ENCODE measurements around the gene MOB3C.

The MOB3C gene

DNA sequence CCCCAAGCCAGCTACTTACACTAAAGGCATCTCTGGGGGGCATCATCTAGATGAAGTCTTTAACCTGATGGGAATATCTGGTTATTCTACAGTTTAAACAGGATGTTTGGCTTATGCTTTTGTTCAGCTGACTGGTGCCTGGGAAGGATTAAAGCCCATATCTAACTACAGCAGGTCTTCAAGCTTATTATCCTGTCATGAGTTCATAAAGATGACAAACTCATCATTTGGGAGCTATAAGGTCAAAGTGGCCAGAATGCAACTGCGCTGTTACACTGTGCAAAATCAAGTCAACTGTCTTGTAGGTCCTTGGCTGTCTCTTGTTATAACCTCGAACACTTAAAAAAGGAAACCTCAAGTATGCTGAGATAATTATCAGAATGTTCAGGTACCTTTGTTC, 18.6 kb upstream of the MOB3C start:
- H3K79me1 ChIP-seq (ENCODE audit: low read depth, low read length), result no peaks in the 10 kb centered on the region
- H2BK12ac ChIP-seq (ENCODE audit: low read length), result no peak overlapping the region
- no peak overlapping the region for H2BK15ac ChIP-seq (ENCODE audit: low read length)
- no peak overlapping the region for H3K14ac ChIP-seq (ENCODE audit: low read length)
- H3K18ac ChIP-seq (ENCODE audit: low read length), result no peak overlapping the region
- DNase-seq (ENCODE audit: low spot score), result no peak
- no peaks in the 10 kb centered on the region for H3K9me3 ChIP-seq (replicated peaks in 1 of 2; ENCODE audit: control insufficient read depth in 2 of 2, insufficient read depth in 1 of 2, low read depth in 1 of 2, low read length in 2 of 2)
- H2BK5ac ChIP-seq (ENCODE audit: low read length), result no peak overlapping the region
- no CpG with 5 or more reads among the region's 2 CpGs for WGBS, 2 donors (ENCODE audit: extremely low coverage in 2 of 2, insufficient read length in 2 of 2, insufficient replicate concordance in 1 of 2)
- no peak overlapping the region for H2AK5ac ChIP-seq (ENCODE audit: low read depth, low read length)
- H3K23ac ChIP-seq (ENCODE audit: low read depth, low read length, poor library complexity), result no peak overlapping the region
- no peak overlapping the region for H2AFZ ChIP-seq (ENCODE audit: low read length)
- no peak overlapping the region for H4K91ac ChIP-seq (ENCODE audit: low read depth, low read length, poor library complexity)
- no peaks in the 10 kb centered on the region for H3K27me3 ChIP-seq (ENCODE audit: control insufficient read depth in 3 of 3, insufficient read depth in 3 of 3, low read depth in 1 of 3, low read length in 3 of 3)
- H3K4me3 ChIP-seq (ENCODE audit: low read length in 2 of 2), result no peak overlapping the region
- H4K8ac ChIP-seq (ENCODE audit: low read depth, low read length), result no peak overlapping the region
- H3K4me1 ChIP-seq (ENCODE audit: control insufficient read depth in 2 of 2, insufficient read depth in 1 of 2, low read depth in 1 of 2, low read length in 2 of 2), result no peaks in the 10 kb centered on the region
- H3K9ac ChIP-seq (ENCODE audit: low read depth, low read length, poor library complexity), result no peak overlapping the region
- H3K27ac ChIP-seq (replicated peaks; ENCODE audit: low read length), result no peak overlapping the region
- no peak overlapping the region for H3K4ac ChIP-seq (ENCODE audit: low read length)
- H3K36me3 ChIP-seq (replicated peaks in 1 of 2; ENCODE audit: control insufficient read depth in 2 of 2, insufficient read depth in 2 of 2, low read length in 2 of 2), result peaks cover 16 to 79% of the 10 kb centered on the region in 2 donors
- H2BK120ac ChIP-seq (ENCODE audit: low read depth, low read length), result no peak overlapping the region
- H3K4me2 ChIP-seq (ENCODE audit: insufficient read depth, low read length, poor library complexity, severe bottlenecking), result no peak overlapping the region

DNA sequence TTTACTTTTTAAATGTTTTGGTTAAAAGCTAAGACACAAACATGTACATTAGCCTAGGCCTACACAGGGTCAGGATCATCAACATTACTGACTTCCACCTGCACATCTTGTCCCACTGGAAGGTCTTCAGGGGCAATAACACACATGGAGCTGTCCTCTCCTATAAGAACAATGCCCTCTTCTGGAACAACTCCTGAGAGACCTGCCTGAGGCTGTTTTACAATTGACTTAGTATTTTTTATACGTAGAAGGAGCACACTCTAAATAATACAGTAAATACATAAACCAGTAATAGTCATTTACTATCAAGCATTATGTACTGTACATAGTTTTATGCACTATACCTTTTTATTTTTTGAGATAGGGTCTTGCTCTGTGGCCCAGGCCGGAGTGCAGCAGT, 14.1 kb upstream of the MOB3C start:
- no peak overlapping the region for H3K18ac ChIP-seq (ENCODE audit: low read length)
- H3K4me2 ChIP-seq (ENCODE audit: insufficient read depth, low read length, poor library complexity, severe bottlenecking), result no peak overlapping the region
- H3K14ac ChIP-seq (ENCODE audit: low read length), result no peak overlapping the region
- peaks cover 15 to 56% of the 10 kb centered on the region in 2 donors for H3K36me3 ChIP-seq (replicated peaks in 1 of 2; ENCODE audit: control insufficient read depth in 2 of 2, insufficient read depth in 2 of 2, low read length in 2 of 2)
- H2BK12ac ChIP-seq (ENCODE audit: low read length), result no peak overlapping the region
- no peak overlapping the region for H3K23ac ChIP-seq (ENCODE audit: low read depth, low read length, poor library complexity)
- no peak overlapping the region for H2AK5ac ChIP-seq (ENCODE audit: low read depth, low read length)
- no peak for DNase-seq (ENCODE audit: low spot score)
- no peak overlapping the region for H2BK15ac ChIP-seq (ENCODE audit: low read length)
- no peak overlapping the region for H2BK120ac ChIP-seq (ENCODE audit: low read depth, low read length)
- H3K9me3 ChIP-seq (replicated peaks in 1 of 2; ENCODE audit: control insufficient read depth in 2 of 2, insufficient read depth in 1 of 2, low read depth in 1 of 2, low read length in 2 of 2), result no peaks in the 10 kb centered on the region
- WGBS, 2 donors (ENCODE audit: extremely low coverage in 2 of 2, insufficient read length in 2 of 2, insufficient replicate concordance in 1 of 2), result no CpG with 5 or more reads among the region's 2 CpGs
- H3K27ac ChIP-seq (replicated peaks; ENCODE audit: low read length), result no peak overlapping the region
- no peak overlapping the region for H3K4ac ChIP-seq (ENCODE audit: low read length)
- no peaks in the 10 kb centered on the region for H3K27me3 ChIP-seq (ENCODE audit: control insufficient read depth in 3 of 3, insufficient read depth in 3 of 3, low read depth in 1 of 3, low read length in 3 of 3)
- H3K9ac ChIP-seq (ENCODE audit: low read depth, low read length, poor library complexity), result no peak overlapping the region
- no peak overlapping the region for H3K4me3 ChIP-seq (ENCODE audit: low read length in 2 of 2)
- no peaks in the 10 kb centered on the region for H3K79me1 ChIP-seq (ENCODE audit: low read depth, low read length)
- H4K8ac ChIP-seq (ENCODE audit: low read depth, low read length), result no peak overlapping the region
- H2AFZ ChIP-seq (ENCODE audit: low read length), result no peak overlapping the region
- H2BK5ac ChIP-seq (ENCODE audit: low read length), result no peak overlapping the region
- H3K4me1 ChIP-seq (ENCODE audit: control insufficient read depth in 2 of 2, insufficient read depth in 1 of 2, low read depth in 1 of 2, low read length in 2 of 2), result no peaks in the 10 kb centered on the region
- H4K91ac ChIP-seq (ENCODE audit: low read depth, low read length, poor library complexity), result no peak overlapping the region

DNA sequence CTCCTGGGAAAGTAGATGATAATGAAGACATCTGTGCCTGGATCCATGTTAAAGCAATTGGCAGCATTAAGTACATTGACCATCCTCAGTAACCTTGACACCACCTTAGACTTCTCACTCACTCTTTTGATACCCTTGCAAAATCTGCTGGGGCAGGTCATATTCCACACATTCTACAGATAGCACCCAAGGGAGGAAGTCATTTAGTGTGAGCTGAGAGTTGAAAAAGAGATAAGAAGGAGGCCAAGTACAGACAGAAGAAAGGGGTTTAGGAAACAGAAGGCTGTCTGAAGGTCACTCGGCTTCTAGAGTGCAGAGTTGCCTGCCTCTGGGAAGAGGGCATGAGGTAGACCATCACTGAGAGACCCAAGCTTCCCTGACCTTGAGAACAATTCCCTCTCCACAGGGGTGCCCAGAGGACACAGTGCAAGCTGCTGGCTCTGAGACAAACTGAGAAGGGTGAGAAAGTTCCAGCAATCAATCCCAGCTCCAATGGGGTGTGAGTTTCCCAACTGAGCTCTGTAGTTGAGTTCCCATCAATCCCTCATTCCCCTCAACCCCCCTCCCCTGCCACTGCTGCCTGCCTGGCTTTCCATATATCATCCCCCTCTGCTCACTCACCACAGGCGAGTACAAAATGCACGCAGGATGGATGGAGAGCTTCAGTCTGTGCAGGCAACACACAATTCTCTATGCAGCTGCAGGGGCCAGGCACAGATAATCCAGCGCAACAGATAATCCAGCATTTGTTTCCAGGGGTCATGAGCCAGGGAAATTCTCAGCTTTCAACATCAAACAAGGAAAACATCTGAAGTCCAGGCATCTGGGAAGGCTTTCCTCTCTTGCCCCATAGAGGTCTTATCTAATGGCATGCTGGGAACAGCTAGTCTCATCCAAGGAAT, 7.4 kb upstream of the MOB3C start:
- H2BK120ac ChIP-seq (ENCODE audit: low read depth, low read length), result no peak overlapping the region
- no peak overlapping the region for H3K9ac ChIP-seq (ENCODE audit: low read depth, low read length, poor library complexity)
- H3K36me3 ChIP-seq (replicated peaks in 1 of 2; ENCODE audit: control insufficient read depth in 2 of 2, insufficient read depth in 2 of 2, low read length in 2 of 2), result no peaks in the 10 kb centered on the region
- no CpG with 5 or more reads among the region's 4 CpGs for WGBS, 2 donors (ENCODE audit: extremely low coverage in 2 of 2, insufficient read length in 2 of 2, insufficient replicate concordance in 1 of 2)
- no peak overlapping the region for H3K14ac ChIP-seq (ENCODE audit: low read length)
- H3K4ac ChIP-seq (ENCODE audit: low read length), result no peak overlapping the region
- H3K9me3 ChIP-seq (replicated peaks in 1 of 2; ENCODE audit: control insufficient read depth in 2 of 2, insufficient read depth in 1 of 2, low read depth in 1 of 2, low read length in 2 of 2), result no peaks in the 10 kb centered on the region
- no peak overlapping the region for H3K27ac ChIP-seq (replicated peaks; ENCODE audit: low read length)
- H3K27me3 ChIP-seq (ENCODE audit: control insufficient read depth in 3 of 3, insufficient read depth in 3 of 3, low read depth in 1 of 3, low read length in 3 of 3), result no peaks in the 10 kb centered on the region
- no peak overlapping the region for H3K18ac ChIP-seq (ENCODE audit: low read length)
- no peak for DNase-seq (ENCODE audit: low spot score)
- no peak overlapping the region for H3K4me2 ChIP-seq (ENCODE audit: insufficient read depth, low read length, poor library complexity, severe bottlenecking)
- no peak overlapping the region for H2BK12ac ChIP-seq (ENCODE audit: low read length)
- H2AK5ac ChIP-seq (ENCODE audit: low read depth, low read length), result no peak overlapping the region
- H2BK15ac ChIP-seq (ENCODE audit: low read length), result no peak overlapping the region
- no peak overlapping the region for H3K23ac ChIP-seq (ENCODE audit: low read depth, low read length, poor library complexity)
- H3K79me1 ChIP-seq (ENCODE audit: low read depth, low read length), result no peaks in the 10 kb centered on the region
- no peak overlapping the region for H4K8ac ChIP-seq (ENCODE audit: low read depth, low read length)
- H3K4me3 ChIP-seq (ENCODE audit: low read length in 2 of 2), result no peak overlapping the region
- peaks cover 2 to 5% of the 10 kb centered on the region in 2 donors for H3K4me1 ChIP-seq (ENCODE audit: control insufficient read depth in 2 of 2, insufficient read depth in 1 of 2, low read depth in 1 of 2, low read length in 2 of 2)
- H4K91ac ChIP-seq (ENCODE audit: low read depth, low read length, poor library complexity), result no peak overlapping the region
- H2AFZ ChIP-seq (ENCODE audit: low read length), result no peak overlapping the region
- no peak overlapping the region for H2BK5ac ChIP-seq (ENCODE audit: low read length)

DNA sequence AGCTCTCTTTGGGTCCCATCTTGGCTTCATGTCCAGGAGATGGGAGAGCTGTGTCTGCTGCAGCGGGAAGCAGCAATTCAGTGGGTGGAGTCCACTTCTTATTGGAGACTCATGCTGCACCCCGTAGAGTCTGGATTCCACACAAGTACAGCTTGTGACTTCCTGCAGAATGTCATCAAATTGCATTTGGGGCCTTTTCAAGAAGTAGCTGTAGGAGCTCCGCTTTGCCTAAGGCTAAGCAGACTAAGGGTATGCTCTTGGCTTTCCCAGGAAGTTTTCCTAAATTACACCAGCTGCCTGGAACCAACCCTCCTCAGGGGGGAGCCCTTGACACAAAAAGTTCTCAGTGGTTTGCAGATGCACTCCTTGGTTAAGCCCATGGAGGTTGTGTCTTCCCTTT, 5.7 kb upstream of the MOB3C start:
- H4K91ac ChIP-seq (ENCODE audit: low read depth, low read length, poor library complexity), result no peak overlapping the region
- H3K14ac ChIP-seq (ENCODE audit: low read length), result no peak overlapping the region
- H3K36me3 ChIP-seq (replicated peaks in 1 of 2; ENCODE audit: control insufficient read depth in 2 of 2, insufficient read depth in 2 of 2, low read length in 2 of 2), result no peaks in the 10 kb centered on the region
- H2AFZ ChIP-seq (ENCODE audit: low read length), result no peak overlapping the region
- no peak overlapping the region for H3K27ac ChIP-seq (replicated peaks; ENCODE audit: low read length)
- no peak for DNase-seq (ENCODE audit: low spot score)
- H2BK120ac ChIP-seq (ENCODE audit: low read depth, low read length), result no peak overlapping the region
- no peak overlapping the region for H3K18ac ChIP-seq (ENCODE audit: low read length)
- no peak overlapping the region for H3K9ac ChIP-seq (ENCODE audit: low read depth, low read length, poor library complexity)
- H3K9me3 ChIP-seq (replicated peaks in 1 of 2; ENCODE audit: control insufficient read depth in 2 of 2, insufficient read depth in 1 of 2, low read depth in 1 of 2, low read length in 2 of 2), result no peaks in the 10 kb centered on the region
- H2AK5ac ChIP-seq (ENCODE audit: low read depth, low read length), result no peak overlapping the region
- H3K79me1 ChIP-seq (ENCODE audit: low read depth, low read length), result no peaks in the 10 kb centered on the region
- no peak overlapping the region for H4K8ac ChIP-seq (ENCODE audit: low read depth, low read length)
- H3K4me1 ChIP-seq (ENCODE audit: control insufficient read depth in 2 of 2, insufficient read depth in 1 of 2, low read depth in 1 of 2, low read length in 2 of 2), result peaks cover 3 to 5% of the 10 kb centered on the region in 2 donors
- no peak overlapping the region for H3K4me2 ChIP-seq (ENCODE audit: insufficient read depth, low read length, poor library complexity, severe bottlenecking)
- H3K27me3 ChIP-seq (ENCODE audit: control insufficient read depth in 3 of 3, insufficient read depth in 3 of 3, low read depth in 1 of 3, low read length in 3 of 3), result peaks cover 0 to 8% (median 5%) of the 10 kb centered on the region in 3 experiments
- no peak overlapping the region for H2BK12ac ChIP-seq (ENCODE audit: low read length)
- no peak overlapping the region for H3K4ac ChIP-seq (ENCODE audit: low read length)
- H2BK5ac ChIP-seq (ENCODE audit: low read length), result no peak overlapping the region
- no CpG with 5 or more reads among the region's 3 CpGs for WGBS, 2 donors (ENCODE audit: extremely low coverage in 2 of 2, insufficient read length in 2 of 2, insufficient replicate concordance in 1 of 2)
- no peak overlapping the region for H2BK15ac ChIP-seq (ENCODE audit: low read length)
- H3K23ac ChIP-seq (ENCODE audit: low read depth, low read length, poor library complexity), result no peak overlapping the region
- no peak overlapping the region for H3K4me3 ChIP-seq (ENCODE audit: low read length in 2 of 2)
